Stomach (tissue), 4 donors: ENCODE measurements around the gene BMP6.
"Not testable (repeated sequence)": the region's sequence is repeated elsewhere in the genome, so short reads cannot be mapped to it uniquely, and the experiment has no call there.

Source experiments
- POLR2A ChIP-seq, 4 donors: fragments of 450-650 bp; IDR thresholded peaks; one replicate each; pipeline ENCODE4 v1.6.1; 2016; ENCODE audit warnings: antibody characterized with exemption in 4 of 4, control low read depth in 2 of 4, mild to moderate bottlenecking in 1 of 4, moderate library complexity in 1 of 4
- TF ChIP-seq, protein P1 (sequence below), 7 experiments: fragments of 450-650 bp in 4 of 7; fragments of 200-600 bp in 3 of 7; sonication (generic) in 3 of 7; IDR thresholded peaks; one replicate each; pipeline ENCODE4 v1.5.1; 2016 to 2019; ENCODE audit warnings: antibody characterized with exemption in 7 of 7, control low read depth in 2 of 7, mild to moderate bottlenecking in 1 of 7

DNA sequence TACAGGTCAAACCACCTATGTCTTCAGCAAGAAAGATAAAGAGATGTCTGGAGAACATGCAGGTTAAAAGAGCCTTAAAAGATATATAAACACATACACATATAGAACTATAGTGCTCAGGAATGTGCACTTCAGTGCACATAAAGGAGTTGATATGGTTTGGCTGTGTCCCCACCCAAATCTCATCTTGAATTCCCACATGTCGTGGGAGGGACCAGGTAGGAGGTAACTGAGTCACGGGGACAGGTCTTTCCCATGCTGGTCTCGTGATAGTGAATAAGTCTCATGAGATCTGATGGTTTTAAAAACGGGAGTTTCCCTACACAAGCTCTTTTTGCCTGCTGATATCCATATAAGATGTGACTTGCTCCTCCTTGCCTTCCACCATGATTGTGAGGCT, 166.5 kb downstream of the BMP6 start:
- TF ChIP-seq, protein P1, sequence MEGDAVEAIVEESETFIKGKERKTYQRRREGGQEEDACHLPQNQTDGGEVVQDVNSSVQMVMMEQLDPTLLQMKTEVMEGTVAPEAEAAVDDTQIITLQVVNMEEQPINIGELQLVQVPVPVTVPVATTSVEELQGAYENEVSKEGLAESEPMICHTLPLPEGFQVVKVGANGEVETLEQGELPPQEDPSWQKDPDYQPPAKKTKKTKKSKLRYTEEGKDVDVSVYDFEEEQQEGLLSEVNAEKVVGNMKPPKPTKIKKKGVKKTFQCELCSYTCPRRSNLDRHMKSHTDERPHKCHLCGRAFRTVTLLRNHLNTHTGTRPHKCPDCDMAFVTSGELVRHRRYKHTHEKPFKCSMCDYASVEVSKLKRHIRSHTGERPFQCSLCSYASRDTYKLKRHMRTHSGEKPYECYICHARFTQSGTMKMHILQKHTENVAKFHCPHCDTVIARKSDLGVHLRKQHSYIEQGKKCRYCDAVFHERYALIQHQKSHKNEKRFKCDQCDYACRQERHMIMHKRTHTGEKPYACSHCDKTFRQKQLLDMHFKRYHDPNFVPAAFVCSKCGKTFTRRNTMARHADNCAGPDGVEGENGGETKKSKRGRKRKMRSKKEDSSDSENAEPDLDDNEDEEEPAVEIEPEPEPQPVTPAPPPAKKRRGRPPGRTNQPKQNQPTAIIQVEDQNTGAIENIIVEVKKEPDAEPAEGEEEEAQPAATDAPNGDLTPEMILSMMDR (IDR thresholded peaks at IDR 0.05) = not testable (repeated sequence)
- not testable (repeated sequence) for TF ChIP-seq POLR2A (IDR thresholded peaks at IDR 0.05)
